ENCODE results near the gene TMEM151B. TPM values are rescaled to one million over a fixed set of nuclear protein-coding genes. Genes with fewer than 3 reads are reported as not detected.
"Not testable (repeated sequence)": the region's sequence is repeated elsewhere in the genome, so short reads cannot be mapped to it uniquely, and the experiment has no call there.

TMEM151B gene
- total and polyA plus RNA-seq, 2 of the 4 experiments (the other 2 are of a cell fraction) = not detected

DNA sequence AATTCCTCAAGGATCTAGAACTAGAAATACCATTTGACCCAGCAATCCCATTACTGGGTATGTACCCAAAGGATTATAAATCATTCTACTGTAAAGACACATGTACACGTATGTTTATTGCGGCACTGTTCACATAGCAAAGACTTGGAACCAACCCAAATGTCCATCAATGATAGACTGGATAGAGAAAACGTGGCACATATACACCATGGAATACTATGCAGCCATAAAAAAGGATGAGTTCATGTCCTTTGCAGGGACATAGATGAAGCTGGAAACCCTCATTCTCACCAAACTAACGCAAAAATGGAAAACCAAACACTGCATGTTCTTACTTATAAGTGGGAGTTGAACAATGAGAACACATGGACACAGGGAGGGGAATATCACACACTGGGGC, 76.6 kb downstream of the TMEM151B start:
- H3K14ac ChIP-seq (replicated peaks; ENCODE audit: low read depth, low read length); H2BK120ac ChIP-seq (ENCODE audit: low read depth, low read length); intact Hi-C loops (cut with micrococcal nuclease); H4K5ac ChIP-seq (ENCODE audit: low read depth, low read length); H3K56ac ChIP-seq (ENCODE audit: extremely low read depth, insufficient read depth, low read length); BruUV-seq (replicated peaks); dilution Hi-C loops (cut with HindIII; ENCODE audit: low sequenced_read_pairs, unreplicated experiment); H3K4ac ChIP-seq (ENCODE audit: low read depth, low read length); H3K9me1 ChIP-seq (ENCODE audit: insufficient read depth, low read length); H2AK9ac ChIP-seq (replicated peaks; ENCODE audit: low read depth, low read length, poor library complexity); H2AFZ ChIP-seq (replicated peaks; ENCODE audit: low read length, poor library complexity); H3K27ac ChIP-seq (ENCODE audit: insufficient read depth, low read length); H4K8ac ChIP-seq (ENCODE audit: low read depth in 2 of 2, low read length in 2 of 2); ATAC-seq (ENCODE audit: low read depth); H2BK20ac ChIP-seq (ENCODE audit: low read depth, low read length); H3K4me3 ChIP-seq (ENCODE audit: insufficient read depth, low read depth, low read length); POLR2A ChIA-PET (ENCODE audit: unreplicated experiment); H3K9me3 ChIP-seq (ENCODE audit: control insufficient read depth, insufficient read depth, low read length); in situ Hi-C loops (cut with MboI; ENCODE audit: low sequenced_read_pairs); H3K79me1 ChIP-seq (ENCODE audit: low read depth in 1 of 2, low read length in 2 of 2); H3K18ac ChIP-seq (ENCODE audit: low read depth, low read length); H2AK5ac ChIP-seq (ENCODE audit: low read depth, low read length); H3K36me3 ChIP-seq (ENCODE audit: control insufficient read depth, insufficient read depth, low read length); H4K91ac ChIP-seq (ENCODE audit: insufficient read depth, low read depth, low read length); H2BK15ac ChIP-seq (ENCODE audit: low read depth, low read length); H3K9ac ChIP-seq (ENCODE audit: low read depth, low read length); H4K20me1 ChIP-seq (ENCODE audit: insufficient read depth, low read length); H3K4me2 ChIP-seq (ENCODE audit: low read depth, low read length); H3K4me1 ChIP-seq (ENCODE audit: control insufficient read depth, insufficient read depth, low read length); DNase-seq; H2BK5ac ChIP-seq (ENCODE audit: low read depth, low read length, poor library complexity, severe bottlenecking); H3K23ac ChIP-seq (ENCODE audit: low read depth, low read length): not testable (repeated sequence)
- no CpG with 5 or more reads among the region's 4 CpGs for WGBS, 2 experiments (ENCODE audit: extremely low coverage in 2 of 2, insufficient read length in 1 of 2)
- CTCF ChIA-PET = interaction anchor here (1.0 kb wide), 1 partner anchor 21 kb away, joined by 4 read pairs; no protein-coding TSS in a partner anchor
- H3K27me3 ChIP-seq (ENCODE audit: control insufficient read depth, insufficient read depth, low read length) = peaks cover 41% of the 10 kb centered on the region
